Measurements from ENCODE around the gene PLCB1. TPM values are rescaled to one million over a fixed set of nuclear protein-coding genes. Genes with fewer than 3 reads are reported as not detected.

Gene PLCB1
- total RNA-seq, 2 experiments from 2014 or later: 0.63 to 1.5 TPM

DNA sequence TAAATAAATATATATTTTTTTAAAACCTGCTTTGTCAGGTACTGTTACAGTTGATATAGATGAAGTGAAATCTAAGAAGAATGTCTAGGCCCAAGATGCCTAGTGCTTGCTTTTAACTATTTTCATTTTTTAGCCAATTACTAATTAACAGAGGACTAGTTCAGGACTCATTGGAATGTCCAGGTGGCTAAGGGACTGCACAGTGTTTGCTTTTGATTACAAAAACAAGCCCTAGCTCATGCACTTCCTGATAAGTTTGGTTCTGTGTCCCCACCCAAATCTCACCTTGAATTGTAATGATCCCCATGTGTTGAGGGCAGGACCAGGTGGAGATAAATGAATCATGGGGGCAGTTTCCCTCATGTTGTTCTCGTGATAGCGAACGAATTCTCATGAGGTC, 417.1 kb downstream of the PLCB1 start:
- no peak overlapping the region for H3K4me3 Mint-ChIP-seq
- H3K9me3 Mint-ChIP-seq (ENCODE audit: insufficient read depth): peaks cover 4% of the 10 kb centered on the region
- H3K36me3 Mint-ChIP-seq (ENCODE audit: low read depth): no peaks in the 10 kb centered on the region
- ATAC-seq (no peak), DNase-seq (no peak)
- no peaks in the 10 kb centered on the region for H3K4me1 Mint-ChIP-seq (ENCODE audit: low read depth)
- CTCF ChIA-PET: no interaction called here
- no peak overlapping the region for H3K27ac Mint-ChIP-seq
- POLR2A ChIA-PET: no interaction called here
- no peaks in the 10 kb centered on the region for H3K27me3 Mint-ChIP-seq (ENCODE audit: low read depth)

DNA sequence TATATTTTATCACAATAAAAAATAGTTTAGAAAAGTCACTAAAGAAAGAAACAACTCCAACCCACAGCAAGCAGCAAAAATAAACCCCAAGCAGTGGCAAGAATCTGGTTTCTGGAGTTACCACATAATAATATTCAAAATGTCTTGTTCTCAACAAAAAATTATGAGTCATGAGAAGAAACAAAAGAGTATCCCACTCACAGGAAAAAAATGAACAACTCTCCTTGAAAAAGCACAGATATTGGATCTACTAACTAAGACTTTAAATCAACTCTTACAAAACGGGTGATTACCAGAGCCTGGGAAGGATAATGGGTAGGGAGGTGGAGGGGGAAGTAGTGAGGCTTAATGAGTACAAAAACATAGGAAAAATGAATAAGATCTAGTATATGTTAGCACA, 425.6 kb downstream of the PLCB1 start:
- Mint-ChIP-seq H3K4me3 (no peak overlapping the region), H3K4me1 (ENCODE audit: low read depth) (no peaks in the 10 kb centered on the region), H3K9me3 (ENCODE audit: insufficient read depth) (peaks cover 19% of the 10 kb centered on the region), H3K27me3 (ENCODE audit: low read depth) (no peaks in the 10 kb centered on the region), H3K27ac (no peak overlapping the region), H3K36me3 (ENCODE audit: low read depth) (no peaks in the 10 kb centered on the region)
- ChIA-PET CTCF (no interaction called here), POLR2A (no interaction called here)
- no peak for ATAC-seq
- DNase-seq: no peak

DNA sequence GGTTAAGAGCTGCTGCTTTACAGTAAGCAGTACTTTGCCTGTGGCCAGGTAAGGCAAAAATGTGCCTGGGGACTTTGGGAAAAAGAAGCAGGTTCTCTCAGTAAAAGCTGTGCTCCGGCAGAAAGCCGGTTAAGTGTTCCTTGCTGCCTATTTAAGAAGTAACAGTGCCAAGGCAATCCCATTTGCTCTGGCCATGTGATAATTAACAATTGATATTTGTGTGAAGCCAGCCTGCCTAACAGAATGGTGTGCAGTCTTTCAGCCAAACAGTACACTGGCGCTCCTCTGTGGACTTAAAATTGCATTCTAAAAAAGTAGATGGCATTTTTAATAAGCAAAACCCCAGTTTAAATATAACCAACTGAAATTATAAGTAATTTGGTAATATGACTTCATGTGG, 430.3 kb downstream of the PLCB1 start:
- ATAC-seq (no peak), DNase-seq (no peak)
- ChIA-PET CTCF (no interaction called here), POLR2A (no interaction called here)
- H3K4me3 Mint-ChIP-seq: no peak overlapping the region
- no peaks in the 10 kb centered on the region for H3K36me3 Mint-ChIP-seq (ENCODE audit: low read depth)
- no peaks in the 10 kb centered on the region for H3K4me1 Mint-ChIP-seq (ENCODE audit: low read depth)
- no peaks in the 10 kb centered on the region for H3K27me3 Mint-ChIP-seq (ENCODE audit: low read depth)
- H3K27ac Mint-ChIP-seq: no peak overlapping the region
- peaks cover 4% of the 10 kb centered on the region for H3K9me3 Mint-ChIP-seq (ENCODE audit: insufficient read depth)

- POLR2A ChIA-PET: no interaction called here
- Mint-ChIP-seq H3K27me3 (ENCODE audit: low read depth) (no peaks in the 10 kb centered on the region), H3K9me3 (ENCODE audit: insufficient read depth) (no peaks in the 10 kb centered on the region), H3K4me1 (ENCODE audit: low read depth) (no peaks in the 10 kb centered on the region), H3K27ac (no peak overlapping the region), H3K4me3 (no peak overlapping the region), H3K36me3 (ENCODE audit: low read depth) (no peaks in the 10 kb centered on the region)
- CTCF ChIA-PET: no interaction called here
- no peak for DNase-seq
- ATAC-seq: no peak
Measured at GRCh38 chr20:8568075-8568474, 436.0 kb downstream of the PLCB1 start.

- Mint-ChIP-seq H3K27ac (no peak overlapping the region), H3K9me3 (ENCODE audit: insufficient read depth) (no peaks in the 10 kb centered on the region), H3K36me3 (ENCODE audit: low read depth) (no peaks in the 10 kb centered on the region), H3K27me3 (ENCODE audit: low read depth) (no peaks in the 10 kb centered on the region), H3K4me1 (ENCODE audit: low read depth) (no peaks in the 10 kb centered on the region), H3K4me3 (no peak overlapping the region)
- DNase-seq (no peak), ATAC-seq (no peak)
- POLR2A ChIA-PET: no interaction called here
- CTCF ChIA-PET: no interaction called here
Measured at GRCh38 chr20:8569766-8570165, 437.7 kb downstream of the PLCB1 start.

DNA sequence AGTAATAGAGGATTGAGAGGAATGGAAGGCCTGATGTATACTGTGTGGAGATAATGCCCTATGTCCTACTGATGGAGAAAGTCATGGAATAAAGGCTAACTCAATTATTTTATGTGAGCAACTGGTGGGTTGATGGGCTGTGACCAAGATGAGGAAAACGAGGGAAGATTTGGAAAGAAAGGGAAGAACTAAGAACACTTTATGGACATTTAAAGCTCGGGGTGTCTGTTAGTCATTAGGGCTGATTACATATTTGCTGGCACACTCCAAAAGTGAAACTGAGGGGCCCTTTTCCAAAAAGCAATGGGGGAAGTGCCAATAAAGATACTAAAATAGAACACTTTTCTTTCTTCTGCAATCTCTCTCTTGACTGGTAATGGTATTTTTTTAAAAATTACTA, 439.5 kb downstream of the PLCB1 start:
- ChIA-PET POLR2A (no interaction called here), CTCF (no interaction called here)
- Mint-ChIP-seq H3K27ac (no peak overlapping the region), H3K4me1 (ENCODE audit: low read depth) (no peaks in the 10 kb centered on the region), H3K9me3 (ENCODE audit: insufficient read depth) (no peaks in the 10 kb centered on the region), H3K36me3 (ENCODE audit: low read depth) (no peaks in the 10 kb centered on the region), H3K4me3 (no peak overlapping the region), H3K27me3 (ENCODE audit: low read depth) (no peaks in the 10 kb centered on the region)
- DNase-seq: no peak
- no peak for ATAC-seq

DNA sequence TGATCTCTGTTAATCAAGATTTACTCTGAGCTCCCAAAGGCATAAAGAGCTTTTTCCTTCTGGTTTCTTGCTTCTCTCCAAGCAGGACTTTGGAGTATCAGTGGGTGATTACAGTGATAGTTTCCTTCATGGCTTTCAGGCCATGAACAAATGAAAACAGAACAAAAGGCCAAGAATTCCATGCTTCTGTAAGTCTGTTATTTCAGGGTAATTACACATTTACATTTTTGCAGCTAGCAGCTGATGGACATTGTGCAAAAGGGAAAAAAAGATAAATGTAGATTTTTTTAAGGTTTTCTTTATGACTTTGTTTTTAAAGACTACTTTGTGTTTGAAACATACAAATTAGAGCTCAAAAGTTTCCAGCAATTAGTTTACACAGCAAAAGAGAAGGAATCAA, 441.6 kb downstream of the PLCB1 start:
- H3K9me3 Mint-ChIP-seq (ENCODE audit: insufficient read depth): no peaks in the 10 kb centered on the region
- ChIA-PET POLR2A (no interaction called here), CTCF (no interaction called here)
- no peak for ATAC-seq
- no peaks in the 10 kb centered on the region for H3K4me1 Mint-ChIP-seq (ENCODE audit: low read depth)
- DNase-seq: no peak
- H3K36me3 Mint-ChIP-seq (ENCODE audit: low read depth): no peaks in the 10 kb centered on the region
- no peak overlapping the region for H3K4me3 Mint-ChIP-seq
- no peak overlapping the region for H3K27ac Mint-ChIP-seq
- no peaks in the 10 kb centered on the region for H3K27me3 Mint-ChIP-seq (ENCODE audit: low read depth)

DNA sequence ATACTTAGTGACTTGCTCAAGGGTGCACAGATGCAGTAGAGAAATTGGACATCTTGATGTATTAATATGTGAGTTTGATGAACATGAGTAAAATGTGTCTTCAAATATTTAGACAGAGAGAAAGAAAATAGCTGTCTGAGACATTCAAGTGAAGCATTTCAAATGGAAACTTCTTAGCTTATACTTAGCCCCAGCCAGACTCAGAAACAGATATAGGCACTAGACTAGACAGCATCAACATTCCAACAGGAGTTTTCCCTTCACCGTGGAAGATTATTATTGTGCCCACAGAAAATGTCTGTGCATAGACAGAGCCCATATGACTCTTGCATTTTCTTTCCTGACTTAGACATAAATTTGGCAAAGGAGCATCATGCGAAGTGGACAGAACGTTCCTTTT, 443.0 kb downstream of the PLCB1 start:
- no peaks in the 10 kb centered on the region for H3K9me3 Mint-ChIP-seq (ENCODE audit: insufficient read depth)
- H3K36me3 Mint-ChIP-seq (ENCODE audit: low read depth): no peaks in the 10 kb centered on the region
- CTCF ChIA-PET: no interaction called here
- POLR2A ChIA-PET: no interaction called here
- no peaks in the 10 kb centered on the region for H3K4me1 Mint-ChIP-seq (ENCODE audit: low read depth)
- H3K27me3 Mint-ChIP-seq (ENCODE audit: low read depth): no peaks in the 10 kb centered on the region
- ATAC-seq: no peak
- H3K4me3 Mint-ChIP-seq: no peak overlapping the region
- no peak for DNase-seq
- H3K27ac Mint-ChIP-seq: no peak overlapping the region

DNA sequence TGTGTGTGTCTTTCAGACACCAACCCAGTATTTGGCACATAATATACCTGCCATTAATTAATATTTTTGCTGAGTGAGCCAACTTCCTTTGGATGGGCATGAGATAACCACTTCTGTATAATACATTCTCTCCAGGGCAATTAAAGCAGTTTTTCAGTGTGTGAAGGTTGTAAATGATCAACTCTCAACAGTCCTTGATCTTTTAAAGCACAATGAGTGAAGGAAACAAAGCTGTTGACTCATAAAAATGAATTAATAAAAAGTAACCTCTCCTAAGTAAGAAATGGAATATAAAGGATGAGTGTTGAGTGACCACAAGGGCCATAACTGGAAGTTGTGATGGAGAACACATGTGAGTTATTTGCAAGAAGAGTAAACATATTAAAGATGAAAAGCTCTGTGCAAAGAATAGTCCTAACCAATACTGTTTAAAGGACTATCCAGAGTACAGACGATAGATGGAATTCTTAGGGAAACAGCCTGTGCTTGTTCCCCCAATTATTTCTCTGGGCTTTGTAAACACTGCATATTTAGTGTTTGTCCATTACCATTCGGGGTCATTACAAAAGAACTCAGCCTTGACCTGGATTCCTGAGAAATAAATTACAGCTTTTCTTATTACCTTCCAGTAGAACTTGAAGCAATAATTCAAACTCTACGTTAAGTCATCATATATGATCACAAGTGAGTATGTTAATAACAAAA, 446.2 kb downstream of the PLCB1 start:
- DNase-seq (no peak), ATAC-seq (no peak)
- H3K4me1 Mint-ChIP-seq (ENCODE audit: low read depth): no peaks in the 10 kb centered on the region
- H3K27me3 Mint-ChIP-seq (ENCODE audit: low read depth): no peaks in the 10 kb centered on the region
- H3K9me3 Mint-ChIP-seq (ENCODE audit: insufficient read depth): no peaks in the 10 kb centered on the region
- no peak overlapping the region for H3K4me3 Mint-ChIP-seq
- ChIA-PET POLR2A (no interaction called here), CTCF (no interaction called here)
- H3K27ac Mint-ChIP-seq: no peak overlapping the region
- H3K36me3 Mint-ChIP-seq (ENCODE audit: low read depth): no peaks in the 10 kb centered on the region

DNA sequence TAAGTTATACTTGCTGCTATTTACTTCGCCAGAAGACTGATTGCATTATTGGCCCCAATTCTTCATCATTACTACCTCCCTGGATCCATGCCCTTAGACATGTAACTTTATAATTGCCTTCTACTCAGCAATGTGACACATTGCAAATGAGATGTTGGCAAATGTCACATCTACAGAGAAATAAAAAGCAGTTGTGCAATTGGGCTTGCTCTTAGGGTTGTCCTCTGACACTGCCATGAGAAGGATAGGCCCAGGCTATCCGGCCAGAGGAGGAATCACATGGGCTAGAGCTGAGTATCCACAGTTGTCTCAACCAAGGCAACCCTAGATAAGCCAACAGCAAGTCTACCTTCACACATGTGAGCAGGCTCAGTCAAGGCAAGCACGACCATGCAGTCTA, 447.0 kb downstream of the PLCB1 start:
- no peak overlapping the region for H3K4me3 Mint-ChIP-seq
- no peaks in the 10 kb centered on the region for H3K36me3 Mint-ChIP-seq (ENCODE audit: low read depth)
- CTCF ChIA-PET: no interaction called here
- POLR2A ChIA-PET: no interaction called here
- DNase-seq (no peak), ATAC-seq (no peak)
- H3K9me3 Mint-ChIP-seq (ENCODE audit: insufficient read depth): no peaks in the 10 kb centered on the region
- H3K27me3 Mint-ChIP-seq (ENCODE audit: low read depth): no peaks in the 10 kb centered on the region
- no peaks in the 10 kb centered on the region for H3K4me1 Mint-ChIP-seq (ENCODE audit: low read depth)
- H3K27ac Mint-ChIP-seq: no peak overlapping the region

DNA sequence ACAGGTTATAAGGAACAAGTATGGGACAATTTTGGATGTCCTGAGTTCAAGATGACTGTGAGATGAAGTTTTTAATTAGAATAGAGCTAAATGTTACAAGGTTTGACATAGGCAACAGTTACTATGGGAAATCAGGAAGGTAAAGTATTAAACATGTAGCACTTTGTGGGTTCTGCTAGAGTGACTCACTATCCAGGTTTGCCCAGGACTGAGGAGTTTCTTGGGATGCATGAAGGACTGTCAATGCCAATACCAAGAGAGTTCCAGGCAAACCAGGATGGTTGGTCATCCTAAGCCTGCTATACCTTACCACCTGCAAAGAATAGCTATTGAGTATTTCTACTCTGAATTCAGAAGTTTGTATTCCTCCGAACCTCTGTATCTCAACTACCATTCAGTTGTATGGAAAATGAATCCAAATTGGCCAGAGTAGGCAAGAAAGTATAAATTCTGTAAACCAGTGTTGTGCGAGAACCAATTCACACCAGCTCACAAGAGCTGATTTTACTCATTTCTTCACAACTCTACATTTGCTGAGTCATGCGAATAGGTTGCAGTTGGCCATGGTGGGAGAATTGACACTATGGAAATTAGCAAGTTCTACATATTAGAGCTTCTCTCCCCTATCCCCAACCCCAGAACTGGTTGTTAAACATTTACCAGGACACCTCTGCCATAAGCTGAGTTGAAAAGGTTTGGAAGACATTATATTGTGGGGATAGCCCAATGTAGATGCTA, 449.5 kb downstream of the PLCB1 start:
- no peak for ATAC-seq
- Mint-ChIP-seq H3K9me3 (ENCODE audit: insufficient read depth) (no peaks in the 10 kb centered on the region), H3K27me3 (ENCODE audit: low read depth) (no peaks in the 10 kb centered on the region), H3K4me3 (no peak overlapping the region), H3K4me1 (ENCODE audit: low read depth) (no peaks in the 10 kb centered on the region), H3K36me3 (ENCODE audit: low read depth) (no peaks in the 10 kb centered on the region), H3K27ac (no peak overlapping the region)
- POLR2A ChIA-PET: no interaction called here
- no peak for DNase-seq
- CTCF ChIA-PET: no interaction called here

DNA sequence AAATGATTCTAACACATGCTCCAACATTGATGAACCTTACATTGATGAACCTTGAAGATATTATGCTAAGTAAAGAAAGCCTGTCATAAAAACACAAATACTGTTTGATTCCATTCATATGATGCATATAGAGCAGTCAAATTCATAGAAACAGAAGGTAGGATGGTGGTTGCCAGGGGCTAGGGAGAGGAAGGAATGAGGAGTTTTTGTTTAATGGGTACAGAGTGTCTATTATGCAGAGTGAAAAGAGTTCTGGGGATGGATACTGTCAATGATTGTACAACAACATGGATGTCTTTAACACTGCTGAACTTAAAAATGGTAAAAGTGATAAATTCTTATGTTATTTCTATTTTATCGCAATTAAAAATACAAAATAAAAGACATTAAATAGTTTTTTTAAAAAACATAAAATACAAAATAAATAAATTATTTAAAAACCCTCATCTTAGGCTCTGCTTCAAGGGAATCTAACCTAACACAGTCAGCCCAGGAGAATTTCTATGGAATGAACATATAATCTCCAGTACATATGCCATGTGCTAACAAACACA, 451.0 kb downstream of the PLCB1 start:
- Mint-ChIP-seq H3K36me3 (ENCODE audit: low read depth) (no peaks in the 10 kb centered on the region), H3K27ac (no peak overlapping the region)
- DNase-seq: no peak

More for the DNA sequence above, 451.0 kb downstream of the PLCB1 start:
- Mint-ChIP-seq H3K4me3 (no peak overlapping the region), H3K27me3 (ENCODE audit: low read depth) (no peaks in the 10 kb centered on the region), H3K9me3 (ENCODE audit: insufficient read depth) (no peaks in the 10 kb centered on the region), H3K4me1 (ENCODE audit: low read depth) (no peaks in the 10 kb centered on the region)
- CTCF ChIA-PET: no interaction called here
- no peak for ATAC-seq
- POLR2A ChIA-PET: no interaction called here

All from activated CD8-positive, alpha-beta T cell treated with anti-CD3 and anti-CD28 coated beads, Interleukin-2, amount 10 ng/mL, durations not matched to agents 7 days and 5 days (primary cell).